ENCODE results near the gene STK33.

Gene STK33

GRCh38 chr11:8415195-8415594, 178.8 kb downstream of the STK33 start:
- DNase-seq (ENCODE audit: low read depth): no peak

GRCh38 chr11:8408151-8408941, 185.7 kb downstream of the STK33 start:
- no peak for DNase-seq (ENCODE audit: low read depth)

DNA sequence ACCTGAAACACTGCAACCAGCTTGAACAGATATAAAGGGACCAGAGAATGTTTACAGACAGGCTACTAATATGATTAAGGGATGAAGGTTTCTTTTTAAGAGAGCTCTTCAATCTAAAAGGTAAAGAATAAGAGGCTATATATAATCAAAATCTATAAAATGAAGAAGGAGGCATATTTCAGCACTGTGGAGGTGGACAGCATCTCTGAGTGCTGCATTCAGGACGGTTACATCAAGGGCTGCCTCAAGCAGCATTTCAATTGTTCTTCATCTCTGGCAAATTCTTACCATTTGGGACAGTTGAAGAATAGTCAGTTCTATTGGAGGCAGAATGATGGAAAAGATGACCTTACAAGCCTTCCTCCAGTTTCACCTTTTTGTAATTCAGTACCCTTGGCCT, 190.7 kb downstream of the STK33 start:
- DNase-seq (ENCODE audit: low read depth): no peak

DNA sequence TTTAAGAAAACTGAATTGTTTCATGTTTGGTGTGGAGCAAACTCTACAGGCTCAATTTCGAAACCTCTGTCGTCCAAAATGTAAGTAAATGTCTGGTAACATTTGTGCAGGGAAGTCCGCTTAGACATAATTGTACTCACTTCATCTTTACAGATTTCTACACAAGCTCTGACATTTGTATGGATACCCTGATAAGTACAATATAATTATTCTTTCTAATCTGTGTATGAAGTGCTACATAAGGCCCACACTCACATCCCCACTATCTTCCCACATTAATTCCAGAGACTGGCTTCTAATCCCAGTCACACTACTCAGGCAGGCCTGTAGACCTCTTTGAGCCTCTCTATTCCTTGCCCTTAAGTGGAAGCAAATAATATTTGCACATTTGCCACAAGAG, 201.1 kb downstream of the STK33 start:
- DNase-seq (ENCODE audit: low read depth): no peak

GRCh38 chr11:8392166-8392565, 201.9 kb downstream of the STK33 start:
- no peak for DNase-seq (ENCODE audit: low read depth)

DNA sequence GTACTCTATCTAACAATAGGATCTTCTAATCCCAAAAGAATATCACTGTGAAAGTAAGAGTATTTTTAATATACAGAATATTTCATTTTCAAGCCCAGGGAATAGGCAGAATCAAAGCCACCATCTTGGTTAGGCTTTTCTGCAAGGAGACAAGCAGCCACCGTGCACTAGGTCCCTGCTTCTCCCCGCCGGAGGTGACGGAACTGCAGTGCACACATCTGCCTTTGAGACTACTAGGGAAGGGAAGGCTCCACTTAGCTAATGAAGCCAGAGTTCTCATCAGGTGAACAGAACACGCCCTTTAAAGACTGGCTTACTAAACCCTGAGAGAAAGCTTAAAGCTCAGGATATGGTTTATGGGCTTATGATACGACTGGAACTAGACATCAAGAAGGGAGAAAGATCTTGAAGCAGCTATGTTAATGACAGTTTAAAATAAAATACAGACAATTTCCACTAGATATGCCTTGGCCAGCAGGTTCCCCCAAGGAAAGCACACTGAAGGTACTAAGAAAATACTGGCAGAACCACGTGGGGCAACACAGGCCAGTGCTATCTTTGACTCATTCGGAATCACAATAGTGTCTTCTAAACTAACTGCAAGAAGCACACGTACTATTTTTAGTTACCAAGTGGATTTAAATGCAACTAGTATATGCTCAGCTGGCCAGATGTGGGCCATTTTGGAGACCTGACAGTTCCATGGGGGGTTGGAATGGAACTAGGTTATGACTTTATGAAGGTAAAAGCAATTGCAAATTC, 203.0 kb downstream of the STK33 start:
- DNase-seq (ENCODE audit: low read depth): no peak

- no peak for DNase-seq (ENCODE audit: low read depth)
These were observed 204.7 kb downstream of the STK33 start for GRCh38 chr11:8389029-8389996.

DNA sequence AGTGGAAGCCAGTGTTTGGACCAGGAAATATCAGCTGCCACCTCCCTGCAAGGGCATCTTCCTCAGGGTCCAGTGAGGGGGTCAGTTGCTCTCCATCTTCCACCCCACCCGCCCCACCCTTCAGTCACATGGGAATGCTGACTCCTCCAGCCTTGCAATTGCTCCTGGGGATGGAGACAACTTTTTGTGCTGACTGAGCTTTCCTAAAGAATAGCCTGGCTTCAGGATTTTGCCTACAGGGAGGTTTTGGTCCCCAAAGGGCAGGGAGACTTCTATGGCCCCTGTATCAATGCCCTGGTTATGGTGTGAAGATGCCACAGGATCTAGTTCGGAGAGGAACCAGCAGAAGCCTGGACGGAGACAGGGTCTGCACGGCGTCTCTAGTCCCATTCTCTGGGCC, 206.3 kb downstream of the STK33 start:
- DNase-seq (ENCODE audit: low read depth): no peak

DNA sequence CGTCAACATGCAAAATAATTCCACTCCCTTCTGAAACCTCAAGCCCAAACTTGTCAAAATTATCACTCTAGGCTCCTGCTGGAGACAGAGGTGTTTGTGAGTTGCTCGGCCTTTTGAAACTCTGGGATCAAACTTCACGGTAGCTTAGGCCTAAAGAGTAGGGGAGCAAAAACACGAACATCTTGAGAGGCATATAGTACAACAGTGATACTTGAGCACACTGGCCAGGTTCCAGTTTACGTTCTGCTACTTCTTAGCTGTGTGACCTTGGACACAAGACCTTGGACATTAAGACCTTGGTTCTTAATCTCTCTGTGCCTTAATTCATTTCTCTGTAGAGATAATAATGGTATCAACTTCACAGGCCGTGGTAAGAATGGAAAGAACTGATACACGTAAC, 206.9 kb downstream of the STK33 start:
- DNase-seq (ENCODE audit: low read depth): no peak

- no peak for DNase-seq (ENCODE audit: low read depth)
These were observed 207.7 kb downstream of the STK33 start for GRCh38 chr11:8386134-8386864.

- no peak for DNase-seq (ENCODE audit: low read depth)
These were observed 209.7 kb downstream of the STK33 start for GRCh38 chr11:8384199-8384821.

DNA sequence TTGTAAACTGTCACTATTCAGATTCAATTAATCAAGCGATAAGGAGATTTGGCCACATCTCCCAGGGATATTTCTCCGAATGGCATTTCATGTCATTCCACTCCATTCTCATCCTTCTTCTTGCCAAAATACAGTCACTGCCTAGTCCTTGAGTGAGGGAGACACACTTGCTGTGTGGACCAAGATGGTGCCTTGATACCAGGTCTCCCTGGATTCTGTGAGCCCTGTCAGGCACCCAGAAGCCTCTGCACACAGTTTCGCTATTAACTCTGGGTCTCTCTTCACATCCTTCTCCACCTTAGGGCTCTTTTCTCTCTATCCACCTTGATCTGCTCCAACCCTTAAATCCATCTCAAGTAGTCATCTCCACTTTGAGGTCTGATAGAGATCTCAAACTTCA, 210.4 kb downstream of the STK33 start:
- DNase-seq (ENCODE audit: low read depth): no peak

DNA sequence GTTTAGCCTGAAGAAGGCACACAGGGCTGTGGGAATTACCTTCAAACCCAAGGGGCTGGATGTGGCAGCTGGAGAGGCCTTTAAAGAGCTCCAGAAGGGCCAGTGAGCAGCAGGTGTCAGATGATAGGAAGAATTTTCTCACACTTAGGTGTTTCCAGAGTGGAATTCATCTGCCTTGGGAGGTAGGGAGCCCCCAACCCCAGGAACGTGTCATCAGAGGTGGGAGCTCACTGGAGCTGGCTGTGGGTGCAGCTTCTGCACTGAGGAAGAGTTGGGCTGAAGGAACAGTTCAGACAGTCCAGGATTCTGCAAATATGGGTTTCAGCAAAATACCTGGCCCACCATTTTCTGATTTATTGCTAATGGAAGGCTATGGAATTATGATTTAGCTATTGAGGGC, 210.8 kb downstream of the STK33 start:
- no peak for DNase-seq (ENCODE audit: low read depth)

GRCh38 chr11:8382436-8383053, 211.5 kb downstream of the STK33 start:
- no peak for DNase-seq (ENCODE audit: low read depth)

DNA sequence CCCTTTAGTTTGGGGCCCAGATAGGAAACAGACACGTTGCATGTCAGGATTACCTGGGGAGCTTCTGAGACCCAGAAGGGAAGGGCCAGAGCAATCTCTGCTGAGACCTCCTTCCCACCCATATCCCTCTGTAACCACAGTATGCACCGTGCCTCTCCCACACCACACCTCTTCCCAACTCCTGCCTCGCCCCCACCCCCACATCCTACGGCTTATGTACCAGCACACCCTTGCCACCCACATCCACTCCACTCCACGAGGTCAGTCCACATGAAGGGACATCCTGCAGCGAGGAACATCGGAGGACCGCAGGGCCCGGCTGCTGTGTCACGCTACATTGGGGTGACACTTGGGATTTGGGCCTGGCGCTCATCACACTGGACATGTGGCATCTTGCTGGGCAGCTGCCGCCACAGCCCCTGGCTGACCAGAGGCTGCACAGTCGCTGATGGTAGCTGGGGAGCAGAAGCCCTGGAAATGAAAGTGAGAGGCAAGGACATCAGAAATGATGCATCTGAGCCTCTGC, 212.1 kb downstream of the STK33 start:
- DNase-seq (ENCODE audit: low read depth): no peak

DNA sequence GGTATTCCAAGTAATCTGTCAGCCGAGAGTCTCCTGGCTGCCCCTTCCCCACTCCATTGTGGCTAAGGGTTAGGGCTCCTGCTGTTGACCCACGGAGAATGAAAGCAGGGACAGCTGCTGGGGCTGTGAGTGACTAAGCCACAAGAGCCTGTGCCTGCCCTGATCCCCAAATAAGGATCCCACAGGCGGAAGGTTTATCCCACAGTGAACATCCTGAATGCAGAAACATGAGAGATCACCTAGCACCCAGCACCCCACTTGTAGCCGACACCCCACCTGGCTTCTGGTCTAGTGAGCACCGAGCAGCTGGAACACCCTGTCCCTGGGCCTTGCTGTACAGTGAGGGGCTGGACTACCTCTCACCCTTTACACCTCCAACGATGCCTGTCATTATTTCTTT, 212.7 kb downstream of the STK33 start:
- no peak for DNase-seq (ENCODE audit: low read depth)

DNA sequence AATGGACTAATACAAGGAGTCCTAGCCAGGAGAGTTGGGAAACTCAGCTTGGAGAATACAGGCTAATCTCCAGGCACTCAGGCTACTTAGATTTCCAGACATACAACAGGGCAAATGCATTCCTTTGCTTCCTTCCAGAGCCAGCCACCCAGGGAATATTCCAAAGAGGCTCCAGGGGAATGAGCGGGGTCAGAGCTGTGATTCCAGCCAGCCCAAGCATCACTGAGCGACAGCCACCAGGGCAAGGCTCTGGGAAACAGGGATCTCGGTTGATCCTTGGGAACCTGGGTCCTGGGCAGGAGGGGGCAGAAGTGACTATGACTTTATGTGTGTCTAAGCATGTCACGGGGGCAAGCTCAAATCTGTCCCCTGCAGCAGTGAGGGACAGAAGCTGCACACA, 218.1 kb downstream of the STK33 start:
- no peak for DNase-seq (ENCODE audit: low read depth)

DNA sequence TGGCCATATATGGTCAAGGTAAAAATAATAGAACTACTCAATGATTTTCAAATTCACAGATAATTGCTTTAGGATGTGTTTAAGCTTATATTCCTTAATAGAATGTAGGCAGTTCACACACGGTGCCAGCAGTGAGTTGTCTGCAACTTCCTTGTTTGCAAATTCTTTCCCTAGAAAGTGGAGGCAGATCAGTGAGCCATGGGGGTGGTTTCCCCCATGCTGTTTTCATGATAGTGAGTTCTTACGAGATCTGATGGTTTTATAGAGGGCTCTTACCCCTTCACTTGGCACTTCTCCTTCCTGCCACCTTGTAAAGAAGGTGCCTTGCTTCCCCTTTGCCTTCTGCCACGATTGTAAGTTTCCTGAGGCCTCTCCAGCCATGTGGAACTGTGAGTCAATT, 218.6 kb downstream of the STK33 start:
- DNase-seq (ENCODE audit: low read depth): no peak

GRCh38 chr11:8374716-8375115, 219.3 kb downstream of the STK33 start:
- no peak for DNase-seq (ENCODE audit: low read depth)
